PC-3 (cell line): ENCODE data around the gene CEBPA. TPM values are rescaled to one million over a fixed set of nuclear protein-coding genes. Genes with fewer than 3 reads are reported as not detected.

Experiments
- ATAC-seq: fragments of 200-7000 bp; cut with Tn5 transposase; 2 replicates; pipeline ENCODE4 v1.9.1; 2020; ENCODE audit warnings: mild to moderate bottlenecking, moderate library complexity
- BruUV-seq: library from RNA; stranded (reverse); fragments of 400-500 nt; replicated peaks from 2 replicates; lab custom pipeline; 2021; lab: Mats Ljungman, UMichigan
- CTCF ChIA-PET: fragments of 300-600 bp; sonication (Branson Sonifier 250); formaldehyde crosslinking; loops from one replicate; lab custom pipeline; 2022; ENCODE audit warnings: antibody characterized with exemption; lab: Charles Lee
- POLR2A ChIA-PET: fragments of 300-600 bp; sonication (Branson Sonifier 250); formaldehyde crosslinking; loops from one replicate; lab custom pipeline; 2022; ENCODE audit warnings: antibody characterized with exemption; ENCODE audit not compliant: unreplicated experiment; lab: Charles Lee
- DNase-seq: peaks from one replicate; pipeline ENCODE4 v3.0.0-alpha.2; 2015
- H2AFZ ChIP-seq: fragments of 300-600 bp; sonication (generic); 2 replicates; pipeline ENCODE4 v1.6.0; 2016; ENCODE audit warnings: antibody characterized with exemption, low read length
- H3F3A ChIP-seq: fragments of 300-600 bp; sonication (generic); one replicate; pipeline ENCODE4 v1.6.0; 2017; ENCODE audit warnings: antibody characterized with exemption, low read length, control low read depth, mild to moderate bottlenecking; ENCODE audit not compliant: unreplicated experiment
- H3K27ac ChIP-seq: fragments of 300-600 bp; sonication (generic); 2 replicates; pipeline ENCODE4 v1.5.1; 2016; ENCODE audit warnings: mild to moderate bottlenecking, low read length
- H3K27me3 ChIP-seq: fragments of 300-600 bp; sonication (generic); 2 replicates; pipeline ENCODE4 v1.6.1; 2016; ENCODE audit warnings: low read length, mixed read lengths
- H3K36me3 ChIP-seq: fragments of 300-600 bp; sonication (generic); 2 replicates; pipeline ENCODE4 v1.6.1; 2016; ENCODE audit warnings: low read depth, mixed run types, low read length, mixed read lengths
- H3K4me1 ChIP-seq: fragments of 300-600 bp; sonication (generic); 2 replicates; pipeline ENCODE4 v1.5.1; 2016; ENCODE audit warnings: low read length; ENCODE audit not compliant: insufficient read depth
- H3K4me2 ChIP-seq: fragments of 300-600 bp; sonication (generic); 2 replicates; pipeline ENCODE4 v1.6.0; 2016; ENCODE audit warnings: low read length
- H3K4me3 ChIP-seq: fragments of 300-600 bp; sonication (generic); 2 replicates; pipeline ENCODE4 v1.5.1; 2016; ENCODE audit warnings: mild to moderate bottlenecking, low read length, mixed read lengths
- H3K79me2 ChIP-seq: fragments of 300-600 bp; sonication (generic); 2 replicates; pipeline ENCODE4 v1.6.1; 2017; ENCODE audit warnings: low read length, mixed read lengths
- H3K9ac ChIP-seq: fragments of 300-600 bp; sonication (generic); 2 replicates; pipeline ENCODE4 v1.6.0; 2016; ENCODE audit warnings: mild to moderate bottlenecking, low read length
- H3K9me2 ChIP-seq: fragments of 300-600 bp; sonication (generic); replicated peaks from 2 replicates; pipeline ENCODE4 v1.6.1; 2016; ENCODE audit warnings: mixed run types, low read length, mixed read lengths
- H3K9me3 ChIP-seq: fragments of 300-600 bp; sonication (generic); 2 replicates; pipeline ENCODE4 v1.6.1; 2016; ENCODE audit warnings: low read length, mixed read lengths
- H4K20me1 ChIP-seq: fragments of 300-600 bp; sonication (generic); 2 replicates; pipeline ENCODE4 v1.6.1; 2016; ENCODE audit warnings: low read length, mixed read lengths
- EZH2 ChIP-seq: fragments of 300-600 bp; sonication (generic); IDR thresholded peaks from one replicate; pipeline ENCODE4 v1.6.1; 2017; ENCODE audit warnings: antibody characterized with exemption, mild to moderate bottlenecking, low read length; ENCODE audit not compliant: unreplicated experiment
- EZH2phosphoT487 ChIP-seq: fragments of 300-600 bp; sonication (generic); IDR thresholded peaks from 2 replicates; pipeline ENCODE4 v1.6.1; 2018; ENCODE audit warnings: mild to moderate bottlenecking, antibody characterized with exemption, low read length, borderline replicate concordance
- intact Hi-C: fragments of 100-400 bp; cut with micrococcal nuclease; formaldehyde crosslinking; loops from 2 replicates; pipeline ENCODE4 v1.9.0; 2023
- total RNA-seq: library from RNA; depleted of rRNA; stranded (reverse); fragments of >200 nt; gene quantifications from 2 replicates; pipeline ENCODE4 v1.2.3, GENCODE V29; 2014
- TF ChIP-seq, protein P1 (sequence below): fragments of 300-600 bp; sonication (generic); conservative IDR thresholded peaks from 2 replicates; pipeline ENCODE4 v1.5.1; 2017; ENCODE audit warnings: antibody characterized with exemption, low read depth, mild to moderate bottlenecking, low read length

CEBPA gene
- total RNA-seq, 1 experiment from 2014 or later, result 2.9 TPM

- no peak for DNase-seq
- H3K36me3 ChIP-seq, result no peaks in the 10 kb centered on the region
- H3K79me2 ChIP-seq, result no peaks in the 10 kb centered on the region
- no peaks in the 10 kb centered on the region for H3F3A ChIP-seq
- no peaks in the 10 kb centered on the region for H3K27me3 ChIP-seq
- BruUV-seq, result no TSS peak
- TF ChIP-seq EZH2phosphoT487, result no peak
- TF ChIP-seq, protein P1, sequence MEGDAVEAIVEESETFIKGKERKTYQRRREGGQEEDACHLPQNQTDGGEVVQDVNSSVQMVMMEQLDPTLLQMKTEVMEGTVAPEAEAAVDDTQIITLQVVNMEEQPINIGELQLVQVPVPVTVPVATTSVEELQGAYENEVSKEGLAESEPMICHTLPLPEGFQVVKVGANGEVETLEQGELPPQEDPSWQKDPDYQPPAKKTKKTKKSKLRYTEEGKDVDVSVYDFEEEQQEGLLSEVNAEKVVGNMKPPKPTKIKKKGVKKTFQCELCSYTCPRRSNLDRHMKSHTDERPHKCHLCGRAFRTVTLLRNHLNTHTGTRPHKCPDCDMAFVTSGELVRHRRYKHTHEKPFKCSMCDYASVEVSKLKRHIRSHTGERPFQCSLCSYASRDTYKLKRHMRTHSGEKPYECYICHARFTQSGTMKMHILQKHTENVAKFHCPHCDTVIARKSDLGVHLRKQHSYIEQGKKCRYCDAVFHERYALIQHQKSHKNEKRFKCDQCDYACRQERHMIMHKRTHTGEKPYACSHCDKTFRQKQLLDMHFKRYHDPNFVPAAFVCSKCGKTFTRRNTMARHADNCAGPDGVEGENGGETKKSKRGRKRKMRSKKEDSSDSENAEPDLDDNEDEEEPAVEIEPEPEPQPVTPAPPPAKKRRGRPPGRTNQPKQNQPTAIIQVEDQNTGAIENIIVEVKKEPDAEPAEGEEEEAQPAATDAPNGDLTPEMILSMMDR, result no peak
- TF ChIP-seq EZH2, result no peak
- H3K4me1 ChIP-seq, result no peaks in the 10 kb centered on the region
- intact Hi-C loops, result no loop called here
- no peaks in the 10 kb centered on the region for H3K9me3 ChIP-seq
- no peak overlapping the region for H3K27ac ChIP-seq
- POLR2A ChIA-PET, result no interaction called here
- H2AFZ ChIP-seq, result no peak overlapping the region
- no peak overlapping the region for H3K9ac ChIP-seq
- H3K4me2 ChIP-seq, result no peak overlapping the region
- CTCF ChIA-PET, result no interaction called here
- no peaks in the 10 kb centered on the region for H4K20me1 ChIP-seq
- no peak overlapping the region for H3K4me3 ChIP-seq
- H3K9me2 ChIP-seq, result no peaks in the 10 kb centered on the region
- ATAC-seq, result no peak
Observed at GRCh38 chr19:33263325-33264023, 38.9 kb downstream of the CEBPA start.

GRCh38 chr19:33261511-33262189 is 40.7 kb downstream of the CEBPA start:
- Histone ChIP-seq H3K9me2 (no peaks in the 10 kb centered on the region), H3K27ac (no peak overlapping the region), H3K4me3 (no peak overlapping the region), H3K36me3 (no peaks in the 10 kb centered on the region), H4K20me1 (no peaks in the 10 kb centered on the region), H3K27me3 (no peaks in the 10 kb centered on the region), H3K4me2 (no peak overlapping the region), H3K9ac (no peak overlapping the region), H3F3A (no peaks in the 10 kb centered on the region), H3K4me1 (no peaks in the 10 kb centered on the region), H2AFZ (no peak overlapping the region), H3K79me2 (no peaks in the 10 kb centered on the region), H3K9me3 (no peaks in the 10 kb centered on the region)
- DNase-seq, result no peak
- ChIA-PET CTCF (no interaction called here), POLR2A (no interaction called here)
- ATAC-seq, result no peak
- TF ChIP-seq EZH2phosphoT487 (no peak), EZH2 (no peak)
- TF ChIP-seq, protein P1, result no peak
- no TSS peak for BruUV-seq
- intact Hi-C loops, result no loop called here
